Measurements from ENCODE around the gene POGZ.

The POGZ gene

GRCh38 chr1:151459331-151460046 lies at the start of gene POGZ:
POGZ (minus strand) TSS chr1:151459494; CDS start chr1:151442204, 17,290 bp downstream.
- peak; percentile 88 for ATAC-seq
- TF ChIP-seq CSRNP3 (CRISPR knock-in tag; IDR thresholded peaks at IDR 0.05): no peak
- TF ChIP-seq ARNTL (CRISPR knock-in tag; IDR thresholded peaks at IDR 0.05; ENCODE audit: borderline replicate concordance, low read depth): no peak
- TF ChIP-seq ZNF8 (CRISPR knock-in tag; IDR thresholded peaks at IDR 0.05): no peak
- TF ChIP-seq TSHZ2 (CRISPR knock-in tag; IDR thresholded peaks at IDR 0.05): 0 out of 2 replicates have a peak, but pooled peaks have one; percentile 59
- TF ChIP-seq RARB (CRISPR knock-in tag; IDR thresholded peaks at IDR 0.05): no peak
- peak; percentile 79; the same call in 1 of the 2 replicates for TF ChIP-seq OSR1 (CRISPR knock-in tag; IDR thresholded peaks at IDR 0.05)
- no peak for TF ChIP-seq ISL1 (CRISPR knock-in tag; IDR thresholded peaks at IDR 0.05)
- no peak for TF ChIP-seq ESRRG (CRISPR knock-in tag; IDR thresholded peaks at IDR 0.05)
- no peak for TF ChIP-seq ZFP30 (CRISPR knock-in tag; IDR thresholded peaks at IDR 0.05)
- TF ChIP-seq ZC3H10 (CRISPR knock-in tag; IDR thresholded peaks at IDR 0.05): no peak
- no peak for TF ChIP-seq SNAI2 (CRISPR knock-in tag; IDR thresholded peaks at IDR 0.05)
- no peak for TF ChIP-seq GLIS3 (CRISPR knock-in tag; IDR thresholded peaks at IDR 0.05)
- TF ChIP-seq POU6F1 (CRISPR knock-in tag; IDR thresholded peaks at IDR 0.05; ENCODE audit: borderline replicate concordance, low read depth): peak; percentile 61; the same call in 1 of the 2 replicates
- no peak for TF ChIP-seq TCF4 (CRISPR knock-in tag; IDR thresholded peaks at IDR 0.05; ENCODE audit: borderline replicate concordance)
- no peak for TF ChIP-seq PPARA (CRISPR knock-in tag; IDR thresholded peaks at IDR 0.05; ENCODE audit: borderline replicate concordance)
- no peak for TF ChIP-seq ZNF70 (CRISPR knock-in tag; IDR thresholded peaks at IDR 0.05)
- TF ChIP-seq CREB5 (CRISPR knock-in tag; IDR thresholded peaks at IDR 0.05; ENCODE audit: low read depth): no peak
- peak; percentile 19; the same call in 1 of the 2 replicates for TF ChIP-seq TOX (CRISPR knock-in tag; IDR thresholded peaks at IDR 0.05; ENCODE audit: borderline replicate concordance)
- TF ChIP-seq ZNF565 (CRISPR knock-in tag; conservative IDR thresholded peaks at IDR 0.05; ENCODE audit: low read depth): no peak
- peak; percentile 61; the same call in 1 of the 2 replicates for TF ChIP-seq PATZ1 (CRISPR knock-in tag; IDR thresholded peaks at IDR 0.05; ENCODE audit: borderline replicate concordance)
- TF ChIP-seq ZFP3 (CRISPR knock-in tag; IDR thresholded peaks at IDR 0.05): 0 out of 2 replicates have a peak, but pooled peaks have one; percentile 64
- 0 out of 2 replicates have a peak, but pooled peaks have one; percentile 84 for TF ChIP-seq CSDC2 (CRISPR knock-in tag; IDR thresholded peaks at IDR 0.05)
- TF ChIP-seq BACH2 (CRISPR knock-in tag; IDR thresholded peaks at IDR 0.05; ENCODE audit: borderline replicate concordance): no peak

- no peak for ATAC-seq
- TF ChIP-seq POU6F1 (CRISPR knock-in tag; IDR thresholded peaks at IDR 0.05; ENCODE audit: borderline replicate concordance, low read depth): no peak
- TF ChIP-seq TSHZ2 (CRISPR knock-in tag; IDR thresholded peaks at IDR 0.05): no peak
- TF ChIP-seq ESRRG (CRISPR knock-in tag; IDR thresholded peaks at IDR 0.05): no peak
- TF ChIP-seq PATZ1 (CRISPR knock-in tag; IDR thresholded peaks at IDR 0.05; ENCODE audit: borderline replicate concordance): no peak
- TF ChIP-seq ISL1 (CRISPR knock-in tag; IDR thresholded peaks at IDR 0.05): no peak
These were observed 49.5 kb upstream of the POGZ start for GRCh38 chr1:151508833-151509232.

All from SK-N-SH treated with all-trans-retinoic acid at 6 μM for 48 hours (cell line).